Measurements from ENCODE around the gene PNPLA7. TPM values are rescaled to one million over a fixed set of nuclear protein-coding genes. Genes with fewer than 3 reads are reported as not detected.
A peak's percentile ranks its signal among the peaks of the same experiment; 100 is the strongest.

Gene PNPLA7
- total and polyA plus RNA-seq, 2 of the 13 experiments (the other 11 are each of a cell fraction or from before 2014, with no cell fraction given) = 0.42 to 1.5 TPM

DNA sequence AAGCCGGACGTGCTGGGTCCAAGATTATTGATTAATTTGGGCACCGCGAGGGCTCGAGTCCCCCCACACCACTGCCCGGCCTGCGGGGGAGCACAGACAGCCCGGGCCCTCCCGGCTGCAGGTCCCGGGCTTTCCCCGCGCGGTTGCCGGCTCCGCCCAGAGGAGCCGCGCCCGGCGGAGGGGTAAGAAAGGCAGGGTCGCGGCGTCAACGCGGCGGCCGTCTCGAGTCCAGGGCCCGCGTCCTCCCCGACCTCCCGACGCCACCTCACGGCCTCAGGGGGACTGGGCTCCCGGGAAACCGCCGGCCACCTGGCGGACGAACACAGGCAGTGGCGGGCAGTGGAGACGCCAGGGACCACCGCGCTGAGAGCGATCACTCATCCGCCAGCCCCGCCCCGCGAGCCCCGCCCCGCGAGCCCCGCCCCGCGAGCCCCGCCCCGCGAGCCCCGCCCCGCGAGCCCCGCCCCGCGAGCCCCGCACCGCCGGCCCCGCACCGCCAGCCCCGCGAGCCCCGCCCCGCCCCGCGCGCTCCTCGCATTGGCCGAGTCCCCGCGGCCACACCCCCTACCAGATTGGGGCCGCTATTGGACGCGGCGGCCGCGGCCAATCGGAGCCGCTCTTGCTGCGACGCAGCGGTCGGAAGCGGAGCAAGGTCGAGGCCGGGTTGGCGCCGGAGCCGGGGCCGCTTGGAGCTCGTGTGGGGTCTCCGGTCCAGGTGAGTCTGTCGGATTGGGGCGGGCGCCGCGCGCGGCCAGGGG lies 1.2 kb upstream of the PNPLA7 start, which contains the start of gene MRPL41 (continued):
- TF ChIP-seq ZNF724P (CRISPR knock-in tag; IDR thresholded peaks at IDR 0.05; ENCODE audit: borderline replicate concordance) = no peak
- no peak for TF ChIP-seq CEBPG (CRISPR knock-in tag; IDR thresholded peaks at IDR 0.05)
- TF ChIP-seq, protein P1, sequence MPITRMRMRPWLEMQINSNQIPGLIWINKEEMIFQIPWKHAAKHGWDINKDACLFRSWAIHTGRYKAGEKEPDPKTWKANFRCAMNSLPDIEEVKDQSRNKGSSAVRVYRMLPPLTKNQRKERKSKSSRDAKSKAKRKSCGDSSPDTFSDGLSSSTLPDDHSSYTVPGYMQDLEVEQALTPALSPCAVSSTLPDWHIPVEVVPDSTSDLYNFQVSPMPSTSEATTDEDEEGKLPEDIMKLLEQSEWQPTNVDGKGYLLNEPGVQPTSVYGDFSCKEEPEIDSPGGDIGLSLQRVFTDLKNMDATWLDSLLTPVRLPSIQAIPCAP (CRISPR knock-in tag; IDR thresholded peaks at IDR 0.05; ENCODE audit: low read depth) = no peak
- no peak for TF ChIP-seq MTF2 (CRISPR knock-in tag; IDR thresholded peaks at IDR 0.05; ENCODE audit: borderline replicate concordance)
- TF ChIP-seq, protein P2, sequence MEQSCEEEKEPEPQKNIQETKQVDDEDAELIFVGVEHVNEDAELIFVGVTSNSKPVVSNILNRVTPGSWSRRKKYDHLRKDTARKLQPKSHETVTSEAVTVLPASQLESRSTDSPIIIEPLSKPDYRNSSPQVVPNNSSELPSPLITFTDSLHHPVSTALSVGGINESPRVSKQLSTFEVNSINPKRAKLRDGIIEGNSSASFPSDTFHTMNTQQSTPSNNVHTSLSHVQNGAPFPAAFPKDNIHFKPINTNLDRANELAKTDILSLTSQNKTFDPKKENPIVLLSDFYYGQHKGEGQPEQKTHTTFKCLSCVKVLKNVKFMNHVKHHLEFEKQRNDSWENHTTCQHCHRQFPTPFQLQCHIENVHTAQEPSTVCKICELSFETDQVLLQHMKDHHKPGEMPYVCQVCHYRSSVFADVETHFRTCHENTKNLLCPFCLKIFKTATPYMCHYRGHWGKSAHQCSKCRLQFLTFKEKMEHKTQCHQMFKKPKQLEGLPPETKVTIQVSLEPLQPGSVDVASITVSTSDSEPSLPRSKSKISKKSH (CRISPR knock-in tag; IDR thresholded peaks at IDR 0.05; ENCODE audit: borderline replicate concordance) = no peak
- TF ChIP-seq, protein P3, sequence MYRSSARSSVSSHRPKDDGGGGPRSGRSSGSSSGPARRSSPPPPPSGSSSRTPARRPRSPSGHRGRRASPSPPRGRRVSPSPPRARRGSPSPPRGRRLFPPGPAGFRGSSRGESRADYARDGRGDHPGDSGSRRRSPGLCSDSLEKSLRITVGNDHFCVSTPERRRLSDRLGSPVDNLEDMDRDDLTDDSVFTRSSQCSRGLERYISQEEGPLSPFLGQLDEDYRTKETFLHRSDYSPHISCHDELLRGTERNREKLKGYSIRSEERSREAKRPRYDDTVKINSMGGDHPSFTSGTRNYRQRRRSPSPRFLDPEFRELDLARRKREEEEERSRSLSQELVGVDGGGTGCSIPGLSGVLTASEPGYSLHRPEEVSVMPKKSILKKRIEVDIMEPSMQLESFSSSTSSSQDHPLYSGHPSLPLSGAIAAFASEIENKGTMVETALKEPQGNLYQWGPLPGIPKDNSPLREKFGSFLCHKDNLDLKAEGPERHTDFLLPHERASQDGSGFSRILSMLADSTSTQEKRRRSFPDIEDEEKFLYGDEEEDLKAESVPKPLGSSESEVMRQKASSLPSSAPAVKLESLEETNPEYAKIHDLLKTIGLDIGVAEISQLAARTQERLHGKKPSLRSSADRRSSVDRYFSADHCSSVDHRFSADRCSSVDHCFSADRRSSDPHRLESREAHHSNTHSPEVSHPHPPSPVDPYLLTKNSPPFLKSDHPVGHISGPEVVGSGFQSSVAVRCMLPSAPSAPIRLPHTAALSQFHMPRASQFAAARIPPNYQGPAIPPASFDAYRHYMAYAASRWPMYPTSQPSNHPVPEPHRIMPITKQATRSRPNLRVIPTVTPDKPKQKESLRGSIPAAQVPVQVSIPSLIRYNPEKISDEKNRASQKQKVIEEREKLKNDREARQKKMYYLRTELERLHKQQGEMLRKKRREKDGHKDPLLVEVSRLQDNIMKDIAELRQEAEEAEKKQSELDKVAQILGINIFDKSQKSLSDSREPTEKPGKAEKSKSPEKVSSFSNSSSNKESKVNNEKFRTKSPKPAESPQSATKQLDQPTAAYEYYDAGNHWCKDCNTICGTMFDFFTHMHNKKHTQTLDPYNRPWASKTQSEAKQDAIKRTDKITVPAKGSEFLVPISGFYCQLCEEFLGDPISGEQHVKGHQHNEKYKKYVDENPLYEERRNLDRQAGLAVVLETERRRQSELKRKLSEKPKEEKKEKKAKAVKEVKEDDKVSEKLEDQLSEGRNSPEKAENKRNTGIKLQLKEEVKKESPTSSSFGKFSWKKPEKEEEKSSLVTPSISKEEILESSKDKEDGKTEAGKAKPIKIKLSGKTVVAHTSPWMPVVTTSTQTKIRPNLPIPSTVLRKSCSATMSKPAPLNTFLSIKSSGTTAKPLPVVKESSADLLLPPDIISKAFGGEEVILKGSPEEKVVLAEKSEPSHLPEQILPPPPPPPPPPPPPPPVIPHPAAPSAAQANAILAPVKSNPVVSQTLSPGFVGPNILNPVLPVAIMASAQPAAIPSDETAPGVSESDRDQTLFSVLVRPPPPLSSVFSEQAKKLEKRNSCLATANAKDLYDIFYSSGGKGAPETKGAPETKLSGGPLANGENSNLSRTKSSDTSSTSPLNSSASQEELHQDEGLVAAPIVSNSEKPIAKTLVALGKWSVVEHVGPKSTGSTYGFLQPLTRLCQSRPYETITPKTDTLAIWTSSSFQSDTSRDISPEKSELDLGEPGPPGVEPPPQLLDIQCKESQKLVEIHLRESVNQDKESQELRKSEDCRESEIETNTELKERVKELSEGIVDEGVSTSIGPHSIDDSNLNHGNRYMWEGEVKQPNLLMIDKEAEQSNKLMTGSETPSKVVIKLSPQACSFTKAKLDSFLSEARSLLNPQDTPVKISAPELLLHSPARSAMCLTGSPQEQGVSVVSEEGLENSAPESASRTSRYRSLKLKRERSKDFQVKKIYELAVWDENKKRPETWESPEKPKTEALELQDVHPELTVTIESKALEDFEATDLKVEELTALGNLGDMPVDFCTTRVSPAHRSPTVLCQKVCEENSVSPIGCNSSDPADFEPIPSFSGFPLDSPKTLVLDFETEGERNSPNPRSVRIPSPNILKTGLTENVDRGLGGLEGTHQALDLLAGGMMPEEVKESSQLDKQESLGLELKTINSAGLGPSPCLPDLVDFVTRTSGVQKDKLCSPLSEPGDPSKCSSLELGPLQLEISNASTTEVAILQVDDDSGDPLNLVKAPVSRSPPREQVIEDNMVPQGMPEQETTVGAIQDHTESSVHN (CRISPR knock-in tag; IDR thresholded peaks at IDR 0.05) = no peak
- TF ChIP-seq, protein P4, sequence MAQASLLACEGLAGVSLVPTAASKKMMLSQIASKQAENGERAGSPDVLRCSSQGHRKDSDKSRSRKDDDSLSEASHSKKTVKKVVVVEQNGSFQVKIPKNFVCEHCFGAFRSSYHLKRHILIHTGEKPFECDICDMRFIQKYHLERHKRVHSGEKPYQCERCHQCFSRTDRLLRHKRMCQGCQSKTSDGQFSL (CRISPR knock-in tag; IDR thresholded peaks at IDR 0.05) = 0 out of 2 replicates have a peak, but pooled peaks have one; percentile 46
- no peak for TF ChIP-seq CEBPB (IDR thresholded peaks at IDR 0.05; ENCODE audit: borderline replicate concordance, low read depth, low read length)
- TF ChIP-seq HNF4G (IDR thresholded peaks at IDR 0.05; ENCODE audit: borderline replicate concordance, low read depth, low read length) = peak; percentile 16; the same call in 1 of the 2 replicates
- TF ChIP-seq HNF4G (CRISPR knock-in tag; IDR thresholded peaks at IDR 0.05; ENCODE audit: borderline replicate concordance, low read depth) = no peak
- no peak for TF ChIP-seq ZNF292 (CRISPR knock-in tag; IDR thresholded peaks at IDR 0.05; ENCODE audit: borderline replicate concordance, low read depth)

Data from HepG2 (cell line).